Measurements from ENCODE around the gene DYNLT2. TPM values are rescaled to one million over a fixed set of nuclear protein-coding genes. Genes with fewer than 3 reads are reported as not detected.

The DYNLT2 gene
- total and polyA plus RNA-seq, 2 of the 13 experiments (the other 11 are each of a cell fraction or from before 2014, with no cell fraction given), result 2.1 to 4.3 TPM

- TF ChIP-seq ZBTB46 (CRISPR knock-in tag; IDR thresholded peaks at IDR 0.05; ENCODE audit: borderline replicate concordance) (peak; percentile 97; the same call in 1 of the 2 replicates), GRHL1 (CRISPR knock-in tag; conservative IDR thresholded peaks at IDR 0.05) (no peak; the same call in 1 of the 2 replicates), RARA (CRISPR knock-in tag; IDR thresholded peaks at IDR 0.05) (peak; percentile 3; the same call in 1 of the 2 replicates), ZMAT3 (CRISPR knock-in tag; conservative IDR thresholded peaks at IDR 0.05) (peak; percentile 95), JDP2 (CRISPR knock-in tag; IDR thresholded peaks at IDR 0.05; ENCODE audit: borderline replicate concordance) (peak; percentile 6; the same call in 1 of the 2 replicates), ZNF75D (CRISPR knock-in tag; IDR thresholded peaks at IDR 0.05; ENCODE audit: borderline replicate concordance) (peak; percentile 7; the same call in 1 of the 2 replicates), ZNF589 (CRISPR knock-in tag; conservative IDR thresholded peaks at IDR 0.05) (peak; percentile 93; the same call in 1 of the 2 replicates), USF2 (IDR thresholded peaks at IDR 0.05; ENCODE audit: low read depth, low read length) (0 out of 2 replicates have a peak, but pooled peaks have one; percentile 10), USF2 (CRISPR knock-in tag; IDR thresholded peaks at IDR 0.05; ENCODE audit: borderline replicate concordance) (no peak; the same call in 1 of the 2 replicates), KDM3A (CRISPR knock-in tag; IDR thresholded peaks at IDR 0.05; ENCODE audit: low read depth) (peak; percentile 85; the same call in 1 of the 2 replicates), ZNF446 (CRISPR knock-in tag; IDR thresholded peaks at IDR 0.05) (0 out of 2 replicates have a peak, but pooled peaks have one; percentile 26), ZNF362 (CRISPR knock-in tag; IDR thresholded peaks at IDR 0.05; ENCODE audit: borderline replicate concordance) (no peak), THYN1 (CRISPR knock-in tag; IDR thresholded peaks at IDR 0.05; ENCODE audit: borderline replicate concordance, low read depth) (no peak; the same call in 1 of the 2 replicates), SETDB1 (CRISPR knock-in tag; IDR thresholded peaks at IDR 0.05; ENCODE audit: borderline replicate concordance) (peak; percentile 52; the same call in 1 of the 2 replicates), MLLT10 (CRISPR knock-in tag; IDR thresholded peaks at IDR 0.05) (no peak), ZNF879 (CRISPR knock-in tag; IDR thresholded peaks at IDR 0.05) (peak; percentile 97), ZNF256 (CRISPR knock-in tag; conservative IDR thresholded peaks at IDR 0.05) (0 out of 2 replicates have a peak, but pooled peaks have one; percentile 48), HMG20B (CRISPR knock-in tag; conservative IDR thresholded peaks at IDR 0.05) (no peak), SP4 (CRISPR knock-in tag; IDR thresholded peaks at IDR 0.05) (peak; percentile 78; the same call in 1 of the 2 replicates), ZNF350 (CRISPR knock-in tag; IDR thresholded peaks at IDR 0.05; ENCODE audit: borderline replicate concordance, low read depth) (peak; percentile 93), SNAI1 (CRISPR knock-in tag; IDR thresholded peaks at IDR 0.05; ENCODE audit: borderline replicate concordance) (no peak; the same call in 1 of the 2 replicates), FLYWCH1 (CRISPR knock-in tag; IDR thresholded peaks at IDR 0.05) (no peak)
Measured at GRCh38 chr6:169701954-169702839, 49.2 kb downstream of the DYNLT2 start, which contains the start of the genes C6orf120 and WDR27 (continued).

Data from HepG2 (cell line).